Measurements from ENCODE around the gene SLC44A3.

Gene SLC44A3

GRCh38 chr1:94801919-94802546 is 18.1 kb upstream of the SLC44A3 start:
- no peak for DNase-seq (ENCODE audit: low spot score)

- no peak for DNase-seq (ENCODE audit: low spot score)
Measured at GRCh38 chr1:94803106-94803505, 17.1 kb upstream of the SLC44A3 start.

- DNase-seq (ENCODE audit: low spot score): no peak
Measured at GRCh38 chr1:94803517-94804441, 16.4 kb upstream of the SLC44A3 start.

- no peak for DNase-seq (ENCODE audit: low spot score)
Measured at GRCh38 chr1:94804442-94804837, 15.7 kb upstream of the SLC44A3 start.

- DNase-seq (ENCODE audit: low spot score): peak; percentile 54
Measured at GRCh38 chr1:94805912-94806311, 14.2 kb upstream of the SLC44A3 start.

GRCh38 chr1:94806441-94806871 is 13.7 kb upstream of the SLC44A3 start:
- DNase-seq (ENCODE audit: low spot score): no peak

GRCh38 chr1:94807742-94808491 is 12.2 kb upstream of the SLC44A3 start:
- DNase-seq (ENCODE audit: low spot score): no peak

GRCh38 chr1:94808669-94809068 is 11.5 kb upstream of the SLC44A3 start:
- DNase-seq (ENCODE audit: low spot score): no peak

- no peak for DNase-seq (ENCODE audit: low spot score)
Measured at GRCh38 chr1:94812985-94813384, 7.2 kb upstream of the SLC44A3 start.

GRCh38 chr1:94816030-94816429 is 4.1 kb upstream of the SLC44A3 start:
- DNase-seq (ENCODE audit: low spot score): no peak

GRCh38 chr1:94817712-94818111 is 2.4 kb upstream of the SLC44A3 start:
- no peak for DNase-seq (ENCODE audit: low spot score)

GRCh38 chr1:94819238-94819944 is 766 bp upstream of the SLC44A3 start:
- DNase-seq (ENCODE audit: low spot score): no peak

GRCh38 chr1:94820936-94821335 is 779 bp downstream of the SLC44A3 start:
- no peak for DNase-seq (ENCODE audit: low spot score)

GRCh38 chr1:94821636-94822305 is 1.6 kb downstream of the SLC44A3 start:
- no peak for DNase-seq (ENCODE audit: low spot score)

GRCh38 chr1:94823116-94823515 is 3.0 kb downstream of the SLC44A3 start:
- no peak for DNase-seq (ENCODE audit: low spot score)

GRCh38 chr1:94825936-94826335 is 5.8 kb downstream of the SLC44A3 start:
- no peak for DNase-seq (ENCODE audit: low spot score)

GRCh38 chr1:94827434-94827833 is 7.3 kb downstream of the SLC44A3 start:
- DNase-seq (ENCODE audit: low spot score): no peak

- DNase-seq (ENCODE audit: low spot score): no peak
Measured at GRCh38 chr1:94828251-94828650, 8.1 kb downstream of the SLC44A3 start.

GRCh38 chr1:94831641-94832040 is 11.5 kb downstream of the SLC44A3 start:
- no peak for DNase-seq (ENCODE audit: low spot score)

GRCh38 chr1:94832446-94832845 is 12.3 kb downstream of the SLC44A3 start:
- no peak for DNase-seq (ENCODE audit: low spot score)

GRCh38 chr1:94832931-94833585 is 12.9 kb downstream of the SLC44A3 start:
- DNase-seq (ENCODE audit: low spot score): no peak

All from germinal center (tissue), 1 donor.